ENCODE data around the gene RND1. TPM values are rescaled to one million over a fixed set of nuclear protein-coding genes. Genes with fewer than 3 reads are reported as not detected.

The RND1 gene
- total and polyA plus RNA-seq, 2 of the 8 experiments (the other 6 are each of a cell fraction or from before 2014, with no cell fraction given): 15.8 to 17.1 TPM

DNA sequence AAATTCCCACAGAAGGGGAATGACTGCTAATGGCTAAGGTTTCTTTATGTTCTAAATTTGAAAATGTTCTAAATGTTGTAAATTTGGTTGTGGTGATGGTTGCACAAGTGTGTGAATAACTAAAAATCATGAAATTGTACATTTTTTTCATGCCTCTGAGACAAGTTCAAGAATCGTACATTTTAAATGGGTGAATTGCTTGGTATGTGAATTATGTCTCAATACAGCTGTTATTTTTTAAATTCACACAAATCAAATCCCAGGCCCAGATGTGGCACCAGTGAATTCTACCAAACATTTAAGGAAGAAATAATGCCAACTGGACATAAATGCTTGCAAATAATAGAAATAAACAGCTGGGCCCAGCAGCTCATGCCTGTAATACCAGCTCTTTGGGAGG is 28.6 kb upstream of the RND1 start:
- no peaks in the 10 kb centered on the region for H3K36me3 ChIP-seq (ENCODE audit: control insufficient read depth in 2 of 4, insufficient read depth in 4 of 4, low read length in 3 of 4)
- CTCF ChIA-PET (ENCODE audit: partially characterized antibody): interaction anchor here (0.7 to 4.1 kb wide), 8 partner anchors 9 to 88 kb away, joined by 3 to 19 read pairs (median 4); partner anchors contain the start of gene DDX23
- H2BK12ac ChIP-seq (ENCODE audit: low read depth, low read length): no peak overlapping the region
- no peak overlapping the region for H2BK20ac ChIP-seq (ENCODE audit: low read length)
- WGBS, 2 experiments (ENCODE audit: extremely low coverage in 1 of 2, insufficient coverage in 1 of 2, insufficient read length in 1 of 2, insufficient replicate concordance in 2 of 2, low coverage in 1 of 2, low lambda C conversion rate in 2 of 2, missing lambda C conversion rate in 1 of 2): 89% methylated on average over 1 of the region's 1 CpG; no CpG with 5 or more reads in 1 of the 2 experiments
- H3K79me2 ChIP-seq (ENCODE audit: control insufficient read depth in 1 of 2, insufficient read depth in 2 of 2, low read length in 2 of 2): no peaks in the 10 kb centered on the region
- H3K4me3 ChIP-seq (ENCODE audit: extremely low read depth in 1 of 4, insufficient read depth in 2 of 4, low read depth in 3 of 4, low read length in 4 of 4): no peak overlapping the region
- POLR2A ChIA-PET (ENCODE audit: partially characterized antibody): interaction anchor here (0.9 kb wide), 1 partner anchor 42 kb away, joined by 3 read pairs; no protein-coding TSS in a partner anchor
- no peak overlapping the region for H3K9ac ChIP-seq (replicated peaks in 1 of 4; ENCODE audit: extremely low read depth in 1 of 4, low read depth in 3 of 4, low read length in 3 of 4)
- H3K79me1 ChIP-seq (ENCODE audit: low read depth, low read length): no peaks in the 10 kb centered on the region
- no peak overlapping the region for H3K14ac ChIP-seq (ENCODE audit: insufficient read length)
- no peak overlapping the region for H4K5ac ChIP-seq (ENCODE audit: insufficient read length, low read depth, low read length)
- H3K4me1 ChIP-seq (replicated peaks in 1 of 4; ENCODE audit: control insufficient read depth in 3 of 4, insufficient read depth in 4 of 4, low read length in 3 of 4): 0 out of 7 replicates have a peak, but pooled peaks cover 0 to 6% (median 2%) of the 10 kb centered on the region in 4 experiments
- no peak overlapping the region for H3K56ac ChIP-seq (replicated peaks; ENCODE audit: insufficient read length, low read depth, low read length)
- H3K23me2 ChIP-seq (ENCODE audit: low read depth, low read length): no peaks in the 10 kb centered on the region; the same call in 1 of the 2 replicates
- no peak for FAIRE-seq
- H3K27ac ChIP-seq (ENCODE audit: low read depth, low read length): no peak overlapping the region
- H2AFZ ChIP-seq (ENCODE audit: low read length): no peak overlapping the region
- H3K23ac ChIP-seq (ENCODE audit: insufficient read length): no peak overlapping the region
- no peak overlapping the region for H3K4me2 ChIP-seq (ENCODE audit: insufficient read depth in 1 of 2, low read depth in 2 of 2, low read length in 2 of 2)
- H4K8ac ChIP-seq (ENCODE audit: extremely low read depth, insufficient read depth, low read length): no peak overlapping the region
- no peak overlapping the region for H2BK5ac ChIP-seq (ENCODE audit: low read depth, low read length)
- no peak overlapping the region for H2BK120ac ChIP-seq (replicated peaks; ENCODE audit: low read depth, low read length)
- no peaks in the 10 kb centered on the region for H4K20me1 ChIP-seq (replicated peaks in 1 of 2; ENCODE audit: control insufficient read depth in 1 of 2, insufficient read depth in 2 of 2, low read length in 2 of 2)
- H2AK5ac ChIP-seq (ENCODE audit: low read depth, low read length): no peak overlapping the region
- H4K91ac ChIP-seq (replicated peaks; ENCODE audit: insufficient read length, low read length): no peak overlapping the region
- no peak overlapping the region for H3K4ac ChIP-seq (replicated peaks; ENCODE audit: insufficient read length, low read depth, low read length)
- H3K27me3 ChIP-seq (replicated peaks in 1 of 4; ENCODE audit: control insufficient read depth in 3 of 4, extremely low read depth in 1 of 4, insufficient read depth in 3 of 4, low read length in 3 of 4): no peaks in the 10 kb centered on the region; a peak in 2 of 7 replicates
- H3K18ac ChIP-seq (ENCODE audit: extremely low read depth, low read length): no peak overlapping the region
- H2BK15ac ChIP-seq (ENCODE audit: low read length): no peak overlapping the region
- no peak for DNase-seq (ENCODE audit: low read depth in 1 of 2, low spot score in 2 of 2)
- no peaks in the 10 kb centered on the region for H3K9me3 ChIP-seq (ENCODE audit: insufficient read depth in 2 of 2, low read depth in 1 of 2, low read length in 1 of 2)
- TF ChIP-seq, protein P1, sequence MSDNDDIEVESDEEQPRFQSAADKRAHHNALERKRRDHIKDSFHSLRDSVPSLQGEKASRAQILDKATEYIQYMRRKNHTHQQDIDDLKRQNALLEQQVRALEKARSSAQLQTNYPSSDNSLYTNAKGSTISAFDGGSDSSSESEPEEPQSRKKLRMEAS (IDR thresholded peaks at IDR 0.05): no peak
- TF ChIP-seq SP1 (IDR thresholded peaks at IDR 0.05; ENCODE audit: low read depth, low read length) (no peak), EGR1 (IDR thresholded peaks at IDR 0.05; ENCODE audit: borderline replicate concordance, low read depth, low read length) (no peak), USF2 (IDR thresholded peaks at IDR 0.05; ENCODE audit: low read length) (no peak), TEAD4 (IDR thresholded peaks at IDR 0.05; ENCODE audit: low read depth, low read length) (no peak), CREB1 (IDR thresholded peaks at IDR 0.05) (no peak), PHF8 (conservative IDR thresholded peaks at IDR 0.05; ENCODE audit: low read depth, low read length) (no peak), RAD21 (IDR thresholded peaks at IDR 0.05 in 1 of 2, conservative IDR thresholded peaks at IDR 0.05 in 1 of 2; ENCODE audit: low read depth in 2 of 2, low read length in 2 of 2) (no peak), RBBP5 (IDR thresholded peaks at IDR 0.05; ENCODE audit: borderline replicate concordance, low read depth, low read length) (no peak), ATF2 (IDR thresholded peaks at IDR 0.05; ENCODE audit: low read length) (no peak), KDM4A (IDR thresholded peaks at IDR 0.05; ENCODE audit: low read depth, low read length, severe bottlenecking) (no peak)
